H1 (cell line): ENCODE measurements around the gene PROSER2. TPM values are rescaled to one million over a fixed set of nuclear protein-coding genes. Genes with fewer than 3 reads are reported as not detected.

Experiments
- ASH2L ChIP-seq: fragments of 200-600, 300-600 bp; sonication (generic); IDR thresholded peaks from one replicate; pipeline ENCODE4 v1.7.1; 2017; ENCODE audit warnings: low read length
- FOSL1 ChIP-seq: IDR thresholded peaks from 2 replicates; pipeline ENCODE4 v1.6.1; 2011; ENCODE audit warnings: mild to moderate bottlenecking, low read depth, low read length, moderate library complexity; ENCODE audit not compliant: insufficient read depth
- HDAC2 ChIP-seq, 2 experiments: fragments of 300-600 bp in 1 of 2; sonication (generic) in 1 of 2; IDR thresholded peaks; 2 replicates each; pipeline ENCODE4 v1.6.1; 2011 to 2012; ENCODE audit warnings: low read depth in 2 of 2, low read length in 2 of 2, mild to moderate bottlenecking in 2 of 2, moderate library complexity in 2 of 2, borderline replicate concordance in 1 of 2, inconsistent platforms in 1 of 2
- MAX ChIP-seq: IDR thresholded peaks from 2 replicates; pipeline ENCODE4 v1.6.1; 2012; ENCODE audit warnings: inconsistent platforms
- SIN3A ChIP-seq, 2 experiments: IDR thresholded peaks in 1 of 2; conservative IDR thresholded peaks in 1 of 2; 2 replicates each; pipeline ENCODE4 v1.6.1; 2011 to 2012; ENCODE audit warnings: low read length in 2 of 2, improper control_type of control experiment in 1 of 2, low read depth in 1 of 2, mild to moderate bottlenecking in 1 of 2
- TAF1 ChIP-seq: IDR thresholded peaks from 2 replicates; pipeline ENCODE4 v1.6.1; 2011; ENCODE audit warnings: mild to moderate bottlenecking, low read depth, low read length
- TCF12 ChIP-seq: IDR thresholded peaks from 2 replicates; pipeline ENCODE4 v1.6.1; 2011; ENCODE audit warnings: low read depth, mild to moderate bottlenecking, low read length
- TEAD4 ChIP-seq: IDR thresholded peaks from 2 replicates; pipeline ENCODE4 v1.6.1; 2012; ENCODE audit warnings: low read depth, low read length, inconsistent platforms, mixed read lengths
- USF2 ChIP-seq: IDR thresholded peaks from 2 replicates; pipeline ENCODE4 v1.6.1; 2011; ENCODE audit warnings: low read length, improper control_type of control experiment
- polyA plus RNA-seq, 7 experiments: library from polyadenylated mRNA; depleted of rRNA in 3 of 7; stranded (reverse) in 5 of 7; unstranded in 2 of 7; fragments of >200 nt in 5 of 7; fragments of 200-250 nt in 2 of 7; gene quantifications; 1 replicate in 5 of 7; 2 replicates in 1 of 7; 4 replicates in 1 of 7; pipeline versions ENCODE4 v1.2.1 to v1.2.3, GENCODE V29; 2011 to 2013; ENCODE audit warnings: missing spikeins in 2 of 7, mixed read lengths in 2 of 7
- total RNA-seq: library from RNA; stranded (reverse); fragmentation: NEBNext Ultra II Directional; extraction: Animal tissue kit (Norgen Biotek cat#: 25700); gene quantifications from 2 replicates; pipeline ENCODE4 v1.2.1, GENCODE V29; 2021

PROSER2 gene
- total and polyA plus RNA-seq, 2 of the 8 experiments (the other 6 are each of a cell fraction or from before 2014, with no cell fraction given), result 3.9 to 13.7 TPM

- no peak for TF ChIP-seq USF2
- TF ChIP-seq TEAD4, result no peak
- TF ChIP-seq TCF12, result no peak
- TF ChIP-seq HDAC2 (IDR thresholded peaks at IDR 0.05; ENCODE audit: borderline replicate concordance in 1 of 2, low read depth in 2 of 2, low read length in 2 of 2), result no peak
- no peak for TF ChIP-seq ASH2L
- TF ChIP-seq FOSL1, result no peak
- TF ChIP-seq SIN3A (conservative IDR thresholded peaks at IDR 0.05 in 1 of 2, IDR thresholded peaks at IDR 0.05 in 1 of 2; ENCODE audit: low read depth in 1 of 2, low read length in 2 of 2), result no peak
- no peak for TF ChIP-seq MAX
- TF ChIP-seq TAF1, result no peak
- TF ChIP-seq, all 59 proteins: peak for 0
These were observed 18.2 kb downstream of the PROSER2 start (continued) for GRCh38 chr10:11841375-11841774.
